DND-41 (cell line): Measurements from ENCODE around the gene ZNF8.

ENCODE experiments used
- ATAC-seq: fragments of 200-7000 bp; cut with Tn5 transposase; 3 replicates; pipeline ENCODE4 v1.9.1; 2021; ENCODE audit warnings: low read depth; ENCODE audit not compliant: insufficient read depth
- DNase-seq: peaks from one replicate; pipeline ENCODE4 v3.0.0-alpha.2; 2020
- H2AFZ ChIP-seq: 2 replicates; pipeline ENCODE4 v1.6.0; 2012; ENCODE audit warnings: low read depth, low read length
- H3K27ac ChIP-seq: 2 replicates; pipeline ENCODE4 v1.5.1; 2012; ENCODE audit warnings: low read length, inconsistent platforms
- H3K27me3 ChIP-seq: fragments of 200-600 bp; sonication (generic); 2 replicates; pipeline ENCODE4 v1.6.0; 2012; ENCODE audit warnings: low read length, mild to moderate bottlenecking, inconsistent platforms; ENCODE audit not compliant: insufficient read depth, poor library complexity
- H3K36me3 ChIP-seq: 2 replicates; pipeline ENCODE4 v1.5.1; 2012; ENCODE audit warnings: low read length, inconsistent platforms; ENCODE audit not compliant: insufficient read depth
- H3K4me1 ChIP-seq: 2 replicates; pipeline ENCODE4 v1.5.1; 2012; ENCODE audit warnings: mild to moderate bottlenecking, low read length; ENCODE audit not compliant: insufficient read depth
- H3K4me2 ChIP-seq: 2 replicates; pipeline ENCODE4 v1.6.0; 2012; ENCODE audit warnings: mild to moderate bottlenecking, moderate library complexity, low read length, inconsistent platforms; ENCODE audit not compliant: insufficient read depth
- H3K4me3 ChIP-seq, 2 experiments: fragments of 200-600 bp in 1 of 2; shearing (Covaris generic) in 1 of 2; 2 replicates each; pipeline ENCODE4 v1.5.1; 2012 to 2016; ENCODE audit warnings: inconsistent platforms in 2 of 2, low read length in 2 of 2, mild to moderate bottlenecking in 2 of 2, low read depth in 1 of 2, moderate library complexity in 1 of 2
- H3K79me2 ChIP-seq: 2 replicates; pipeline ENCODE4 v1.6.0; 2012; ENCODE audit warnings: low read length, inconsistent platforms; ENCODE audit not compliant: insufficient read depth
- H3K9ac ChIP-seq: 2 replicates; pipeline ENCODE4 v1.6.0; 2012; ENCODE audit warnings: low read depth, mild to moderate bottlenecking, inconsistent platforms, low read length, moderate library complexity
- H3K9me3 ChIP-seq: 2 replicates; pipeline ENCODE4 v1.5.1; 2012; ENCODE audit warnings: low read length, moderate library complexity, mild to moderate bottlenecking, inconsistent platforms; ENCODE audit not compliant: insufficient read depth, severe bottlenecking
- H4K20me1 ChIP-seq: 2 replicates; pipeline ENCODE4 v1.6.0; 2012; ENCODE audit warnings: low read length; ENCODE audit not compliant: insufficient read depth
- EZH2 ChIP-seq: IDR thresholded peaks from 3 replicates; pipeline ENCODE4 v1.6.1; 2012; ENCODE audit warnings: borderline replicate concordance, low read depth, mild to moderate bottlenecking, moderate library complexity, low read length, inconsistent platforms; ENCODE audit not compliant: severe bottlenecking
- TF ChIP-seq, protein P1 (sequence below): IDR thresholded peaks from 2 replicates; pipeline ENCODE4 v1.5.1; 2012; ENCODE audit warnings: borderline replicate concordance, low read length, moderate library complexity, mild to moderate bottlenecking; ENCODE audit not compliant: poor library complexity, severe bottlenecking; ENCODE audit errors: extremely low read depth

The ZNF8 gene

DNA sequence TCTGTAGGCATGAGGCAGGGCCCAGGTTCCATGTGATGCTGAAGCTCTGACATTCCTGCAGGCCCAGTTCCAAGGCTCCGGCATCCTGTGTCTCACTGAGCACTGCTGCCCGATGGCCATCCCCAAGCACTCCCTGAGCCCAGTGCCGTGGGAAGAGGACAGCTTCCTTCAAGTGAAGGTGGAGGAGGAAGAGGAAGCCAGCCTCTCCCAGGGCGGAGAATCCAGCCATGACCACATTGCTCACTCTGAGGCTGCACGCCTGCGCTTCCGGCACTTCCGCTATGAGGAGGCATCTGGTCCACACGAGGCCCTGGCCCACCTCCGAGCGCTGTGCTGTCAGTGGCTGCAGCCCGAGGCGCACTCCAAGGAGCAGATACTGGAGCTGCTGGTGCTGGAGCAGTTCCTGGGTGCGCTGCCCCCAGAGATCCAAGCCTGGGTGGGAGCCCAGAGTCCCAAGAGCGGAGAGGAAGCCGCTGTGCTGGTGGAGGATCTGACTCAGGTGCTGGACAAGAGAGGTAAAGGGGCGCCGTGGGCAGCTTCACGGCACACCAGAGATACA lies 56.0 kb downstream of the ZNF8 start:
- Histone ChIP-seq H3K4me3 (no peak overlapping the region), H3K36me3 (peaks cover 42% of the 10 kb centered on the region), H3K27me3 (no peaks in the 10 kb centered on the region), H3K4me1 (no peaks in the 10 kb centered on the region), H2AFZ (no peak overlapping the region), H3K79me2 (no peaks in the 10 kb centered on the region; the same call in 1 of the 2 replicates), H3K9ac (no peak overlapping the region), H3K4me2 (no peak overlapping the region), H4K20me1 (peaks cover 4% of the 10 kb centered on the region; the same call in 1 of the 2 replicates), H3K9me3 (no peaks in the 10 kb centered on the region), H3K27ac (no peak overlapping the region)
- no peak for ATAC-seq
- no peak for TF ChIP-seq EZH2
- TF ChIP-seq, protein P1, sequence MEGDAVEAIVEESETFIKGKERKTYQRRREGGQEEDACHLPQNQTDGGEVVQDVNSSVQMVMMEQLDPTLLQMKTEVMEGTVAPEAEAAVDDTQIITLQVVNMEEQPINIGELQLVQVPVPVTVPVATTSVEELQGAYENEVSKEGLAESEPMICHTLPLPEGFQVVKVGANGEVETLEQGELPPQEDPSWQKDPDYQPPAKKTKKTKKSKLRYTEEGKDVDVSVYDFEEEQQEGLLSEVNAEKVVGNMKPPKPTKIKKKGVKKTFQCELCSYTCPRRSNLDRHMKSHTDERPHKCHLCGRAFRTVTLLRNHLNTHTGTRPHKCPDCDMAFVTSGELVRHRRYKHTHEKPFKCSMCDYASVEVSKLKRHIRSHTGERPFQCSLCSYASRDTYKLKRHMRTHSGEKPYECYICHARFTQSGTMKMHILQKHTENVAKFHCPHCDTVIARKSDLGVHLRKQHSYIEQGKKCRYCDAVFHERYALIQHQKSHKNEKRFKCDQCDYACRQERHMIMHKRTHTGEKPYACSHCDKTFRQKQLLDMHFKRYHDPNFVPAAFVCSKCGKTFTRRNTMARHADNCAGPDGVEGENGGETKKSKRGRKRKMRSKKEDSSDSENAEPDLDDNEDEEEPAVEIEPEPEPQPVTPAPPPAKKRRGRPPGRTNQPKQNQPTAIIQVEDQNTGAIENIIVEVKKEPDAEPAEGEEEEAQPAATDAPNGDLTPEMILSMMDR: no peak
- DNase-seq: no peak

DNA sequence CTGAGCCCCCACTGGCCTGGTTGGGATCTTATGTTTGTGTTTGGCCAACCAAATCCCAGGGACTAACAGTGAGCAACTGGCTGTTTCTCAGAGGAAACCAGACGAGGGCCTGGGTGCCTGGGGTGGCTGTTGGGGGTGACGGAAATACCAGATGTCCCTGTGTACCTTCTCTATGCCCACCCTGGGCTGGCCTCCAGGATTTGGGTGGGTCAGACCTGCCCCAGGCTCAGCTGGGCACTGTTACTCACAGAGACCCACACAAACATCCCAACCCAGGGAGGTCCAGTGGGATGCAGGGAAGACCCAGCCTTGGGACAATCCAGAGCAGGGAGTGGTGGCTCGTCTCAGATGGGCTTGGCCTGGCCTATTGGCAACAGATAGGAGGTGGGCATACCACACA lies 56.9 kb downstream of the ZNF8 start:
- Histone ChIP-seq H3K9ac (no peak overlapping the region), H3K27ac (no peak overlapping the region), H3K4me3 (no peak overlapping the region), H3K4me1 (no peaks in the 10 kb centered on the region), H3K4me2 (no peak overlapping the region), H4K20me1 (peaks cover 4% of the 10 kb centered on the region; the same call in 1 of the 2 replicates), H3K9me3 (no peaks in the 10 kb centered on the region), H2AFZ (no peak overlapping the region), H3K27me3 (no peaks in the 10 kb centered on the region), H3K79me2 (no peaks in the 10 kb centered on the region), H3K36me3 (peaks cover 45% of the 10 kb centered on the region)
- no peak for TF ChIP-seq EZH2
- TF ChIP-seq, protein P1: no peak
- ATAC-seq (no peak), DNase-seq (no peak)

DNA sequence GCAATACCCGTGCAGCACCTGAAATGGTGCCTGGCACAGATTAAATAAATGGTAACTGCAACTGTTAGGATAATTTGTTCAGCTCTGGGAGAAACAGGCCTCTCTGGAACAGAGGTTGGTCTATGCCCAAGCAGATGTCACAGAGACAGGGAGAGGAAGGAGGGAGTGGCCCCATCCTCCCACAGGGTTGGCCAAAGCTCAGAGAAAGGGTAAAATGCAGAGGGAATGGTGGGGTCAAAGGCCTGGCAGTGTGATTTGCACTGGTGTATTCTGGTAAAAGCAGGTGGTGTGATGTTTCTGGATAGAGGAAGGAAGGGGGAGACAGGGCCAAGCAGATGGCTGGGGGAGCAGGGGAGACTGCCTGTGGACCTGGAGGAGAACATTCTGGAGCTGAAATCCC lies 57.5 kb downstream of the ZNF8 start:
- ATAC-seq: no peak
- Histone ChIP-seq H4K20me1 (peaks cover 4% of the 10 kb centered on the region; the same call in 1 of the 2 replicates), H3K27ac (no peak overlapping the region), H3K27me3 (no peaks in the 10 kb centered on the region), H3K79me2 (no peaks in the 10 kb centered on the region), H3K4me3 (no peak overlapping the region), H3K4me1 (no peaks in the 10 kb centered on the region), H3K9me3 (no peaks in the 10 kb centered on the region), H3K9ac (no peak overlapping the region), H3K4me2 (no peak overlapping the region), H2AFZ (no peak overlapping the region), H3K36me3 (peaks cover 51% of the 10 kb centered on the region)
- TF ChIP-seq, protein P1: no peak
- TF ChIP-seq EZH2: no peak
- no peak for DNase-seq
